Measurements from ENCODE around the gene TRMT61A.
"Not testable (repeated sequence)": the region's sequence is repeated elsewhere in the genome, so short reads cannot be mapped to it uniquely, and the experiment has no call there.

Gene TRMT61A

GRCh38 chr14:103509864-103510723 is 18.9 kb upstream of the TRMT61A start:
- DNase-seq (ENCODE audit: low read depth) = no peak

GRCh38 chr14:103510724-103511693 is 18.0 kb upstream of the TRMT61A start:
- DNase-seq (ENCODE audit: low read depth) = no peak

GRCh38 chr14:103512180-103512579 is 16.8 kb upstream of the TRMT61A start:
- DNase-seq (ENCODE audit: low read depth) = not testable (repeated sequence)

- DNase-seq (ENCODE audit: low read depth) = no peak
These were observed 16.0 kb upstream of the TRMT61A start for GRCh38 chr14:103512701-103513611.

- DNase-seq (ENCODE audit: low read depth) = no peak
These were observed 14.2 kb upstream of the TRMT61A start for GRCh38 chr14:103514596-103515421.

GRCh38 chr14:103516426-103517173 is 12.4 kb upstream of the TRMT61A start:
- no peak for DNase-seq (ENCODE audit: low read depth)

GRCh38 chr14:103517174-103517566 is 11.8 kb upstream of the TRMT61A start:
- no peak for DNase-seq (ENCODE audit: low read depth)

GRCh38 chr14:103517721-103518421 is 11.1 kb upstream of the TRMT61A start:
- DNase-seq (ENCODE audit: low read depth) = no peak

- DNase-seq (ENCODE audit: low read depth) = peak; percentile 40
These were observed 10.5 kb upstream of the TRMT61A start for GRCh38 chr14:103518422-103519042.

- no peak for DNase-seq (ENCODE audit: low read depth)
These were observed 9.8 kb upstream of the TRMT61A start for GRCh38 chr14:103519043-103519836.

- no peak for DNase-seq (ENCODE audit: low read depth)
These were observed 9.2 kb upstream of the TRMT61A start for GRCh38 chr14:103519837-103520212.

GRCh38 chr14:103520269-103520656 is 8.7 kb upstream of the TRMT61A start:
- no peak for DNase-seq (ENCODE audit: low read depth)

GRCh38 chr14:103520657-103521437 is 8.1 kb upstream of the TRMT61A start:
- peak; percentile 42 for DNase-seq (ENCODE audit: low read depth)

GRCh38 chr14:103521438-103521950 is 7.5 kb upstream of the TRMT61A start:
- no peak for DNase-seq (ENCODE audit: low read depth)

- no peak for DNase-seq (ENCODE audit: low read depth)
These were observed 6.9 kb upstream of the TRMT61A start for GRCh38 chr14:103521951-103522563.

Measured in activated gamma-delta T cell treated with anti-CD3 and anti-CD28 coated beads, Interleukin-2, amount 50 U/mL, for 16 hours (primary cell).